Parathyroid adenoma (tissue), 2 donors: ENCODE measurements around the gene ATP6V0E2.

ENCODE experiments used
- H2AFZ ChIP-seq: fragments of 300-600 bp; sonication (generic); one replicate; pipeline ENCODE4 v1.7.0; 2017; ENCODE audit warnings: antibody characterized with exemption, mild to moderate bottlenecking
- H3K27ac ChIP-seq: fragments of 300-600 bp; sonication (generic); one replicate; pipeline ENCODE4 v1.7.0; 2017
- H3K27me3 ChIP-seq: fragments of 300-600 bp; sonication (generic); one replicate; pipeline ENCODE4 v1.7.0; 2017; ENCODE audit warnings: low read length; ENCODE audit not compliant: control insufficient read depth, insufficient read depth
- H3K36me3 ChIP-seq: fragments of 300-600 bp; sonication (generic); one replicate; pipeline ENCODE4 v1.7.0; 2017; ENCODE audit warnings: low read length; ENCODE audit not compliant: control insufficient read depth, insufficient read depth
- H3K4me1 ChIP-seq: fragments of 300-600 bp; sonication (generic); one replicate; pipeline ENCODE4 v1.7.0; 2017; ENCODE audit warnings: control low read depth
- H3K4me2 ChIP-seq: fragments of 300-600 bp; sonication (generic); one replicate; pipeline ENCODE4 v1.7.0; 2017; ENCODE audit warnings: low read length
- H3K4me3 ChIP-seq: fragments of 300-600 bp; sonication (generic); one replicate; pipeline ENCODE4 v1.7.0; 2017; ENCODE audit warnings: low read depth, low read length
- H3K79me2 ChIP-seq: fragments of 300-600 bp; sonication (generic); one replicate; pipeline ENCODE4 v1.7.0; 2017; ENCODE audit warnings: control low read depth
- H3K9ac ChIP-seq: fragments of 300-600 bp; sonication (generic); one replicate; pipeline ENCODE4 v1.7.0; 2017; ENCODE audit warnings: mild to moderate bottlenecking
- H3K9me3 ChIP-seq: fragments of 300-600 bp; sonication (generic); one replicate; pipeline ENCODE4 v1.7.0; 2017; ENCODE audit warnings: low read length; ENCODE audit not compliant: control insufficient read depth
- CTCF ChIP-seq: fragments of 300-600 bp; sonication (generic); IDR thresholded peaks from one replicate; pipeline ENCODE4 v1.7.0; 2017; ENCODE audit warnings: antibody characterized with exemption, mild to moderate bottlenecking
- donor health status: primary hyperparathyroidism.

The ATP6V0E2 gene

GRCh38 chr7:149883452-149883861 lies 9.7 kb downstream of the ATP6V0E2 start:
- Histone ChIP-seq H3K4me1 (peaks cover 14% of the 10 kb centered on the region), H2AFZ (peak overlapping the region; percentile 25), H3K36me3 (no peaks in the 10 kb centered on the region), H3K9me3 (no peaks in the 10 kb centered on the region), H3K9ac (no peak overlapping the region), H3K4me2 (no peak overlapping the region), H3K27ac (peak overlapping the region; percentile 68), H3K79me2 (no peaks in the 10 kb centered on the region), H3K4me3 (no peak overlapping the region), H3K27me3 (no peaks in the 10 kb centered on the region)
- peak; percentile 83 for TF ChIP-seq CTCF

GRCh38 chr7:149884016-149884415 lies 10.2 kb downstream of the ATP6V0E2 start:
- no peak overlapping the region for H3K4me2 ChIP-seq
- H3K36me3 ChIP-seq = no peaks in the 10 kb centered on the region
- no peaks in the 10 kb centered on the region for H3K27me3 ChIP-seq
- no peak overlapping the region for H3K9ac ChIP-seq
- no peak overlapping the region for H3K4me3 ChIP-seq
- H3K4me1 ChIP-seq = peaks cover 14% of the 10 kb centered on the region
- peak overlapping the region; percentile 68 for H3K27ac ChIP-seq
- no peaks in the 10 kb centered on the region for H3K9me3 ChIP-seq
- peak overlapping the region; percentile 25 for H2AFZ ChIP-seq
- TF ChIP-seq CTCF = no peak
- no peaks in the 10 kb centered on the region for H3K79me2 ChIP-seq

- Histone ChIP-seq H3K4me1 (peaks cover 14% of the 10 kb centered on the region), H3K36me3 (no peaks in the 10 kb centered on the region), H3K4me3 (no peak overlapping the region), H3K9me3 (no peaks in the 10 kb centered on the region), H3K27me3 (no peaks in the 10 kb centered on the region), H3K27ac (peak overlapping the region; percentile 68), H3K9ac (no peak overlapping the region), H2AFZ (no peak overlapping the region), H3K79me2 (no peaks in the 10 kb centered on the region), H3K4me2 (no peak overlapping the region)
- TF ChIP-seq CTCF = no peak
Observed at GRCh38 chr7:149884541-149884940, 10.8 kb downstream of the ATP6V0E2 start.

- Histone ChIP-seq H3K4me3 (no peak overlapping the region), H3K4me2 (no peak overlapping the region), H3K9ac (no peak overlapping the region), H3K79me2 (no peaks in the 10 kb centered on the region), H3K27ac (peak overlapping the region; percentile 68), H3K36me3 (no peaks in the 10 kb centered on the region), H3K9me3 (no peaks in the 10 kb centered on the region), H3K27me3 (no peaks in the 10 kb centered on the region), H3K4me1 (peaks cover 14% of the 10 kb centered on the region), H2AFZ (no peak overlapping the region)
- no peak for TF ChIP-seq CTCF
Observed at GRCh38 chr7:149885191-149886017, 11.6 kb downstream of the ATP6V0E2 start.

- H3K4me3 ChIP-seq = no peak overlapping the region
- H3K27ac ChIP-seq = no peak overlapping the region
- H2AFZ ChIP-seq = no peak overlapping the region
- no peak for TF ChIP-seq CTCF
- no peaks in the 10 kb centered on the region for H3K79me2 ChIP-seq
- H3K4me2 ChIP-seq = no peak overlapping the region
- H3K9me3 ChIP-seq = no peaks in the 10 kb centered on the region
- H3K9ac ChIP-seq = no peak overlapping the region
- H3K27me3 ChIP-seq = no peaks in the 10 kb centered on the region
- H3K36me3 ChIP-seq = no peaks in the 10 kb centered on the region
- peaks cover 14% of the 10 kb centered on the region for H3K4me1 ChIP-seq
Observed at GRCh38 chr7:149886018-149886415, 12.2 kb downstream of the ATP6V0E2 start.
